Ishikawa (cell line): ENCODE measurements around the gene PGA4.
"Not testable (repeated sequence)": the region's sequence is repeated elsewhere in the genome, so short reads cannot be mapped to it uniquely, and the experiment has no call there.

ENCODE experiments used
- CEBPB ChIP-seq: IDR thresholded peaks from 2 replicates; pipeline ENCODE4 v1.6.1; 2012
- CREB1 ChIP-seq: IDR thresholded peaks from 2 replicates; pipeline ENCODE4 v1.6.1; 2012; ENCODE audit warnings: low read depth
- EGR1 ChIP-seq: IDR thresholded peaks from 2 replicates; pipeline ENCODE4 v1.6.1; 2012
- EP300 ChIP-seq: IDR thresholded peaks from 2 replicates; pipeline ENCODE4 v1.6.1; 2012; ENCODE audit warnings: borderline replicate concordance
- FOXM1 ChIP-seq: IDR thresholded peaks from 2 replicates; pipeline ENCODE4 v1.6.1; 2012; ENCODE audit warnings: low read depth, borderline replicate concordance
- MAX ChIP-seq: IDR thresholded peaks from 2 replicates; pipeline ENCODE4 v1.6.1; 2012
- NFIC ChIP-seq: IDR thresholded peaks from 2 replicates; pipeline ENCODE4 v1.6.1; 2012
- RAD21 ChIP-seq: IDR thresholded peaks from 2 replicates; pipeline ENCODE4 v1.6.1; 2012; ENCODE audit warnings: low read depth
- REST ChIP-seq: IDR thresholded peaks from 2 replicates; pipeline ENCODE4 v1.6.1; 2012; ENCODE audit warnings: low read depth, mild to moderate bottlenecking
- TAF1 ChIP-seq: IDR thresholded peaks from 2 replicates; pipeline ENCODE4 v1.6.1; 2012; ENCODE audit warnings: low read depth, mild to moderate bottlenecking
- TCF12 ChIP-seq: IDR thresholded peaks from 2 replicates; pipeline ENCODE4 v1.6.1; 2012; ENCODE audit warnings: low read depth
- TEAD4 ChIP-seq: IDR thresholded peaks from 2 replicates; pipeline ENCODE4 v1.6.1; 2012
- USF1 ChIP-seq: IDR thresholded peaks from 2 replicates; pipeline ENCODE4 v1.6.1; 2012
- YY1 ChIP-seq: IDR thresholded peaks from 2 replicates; pipeline ENCODE4 v1.6.1; 2012; ENCODE audit warnings: low read depth
- ZBTB7A ChIP-seq: IDR thresholded peaks from 2 replicates; pipeline ENCODE4 v1.6.1; 2012; ENCODE audit warnings: low read depth

The PGA4 gene

GRCh38 chr11:61198361-61198760 lies 23.8 kb upstream of the PGA4 start:
- TF ChIP-seq CEBPB (no peak), NFIC (no peak), TAF1 (no peak), REST (no peak), EGR1 (no peak), FOXM1 (no peak), TEAD4 (no peak), ZBTB7A (no peak), CREB1 (no peak), RAD21 (no peak), YY1 (no peak), MAX (no peak), USF1 (no peak)

GRCh38 chr11:61198948-61199523 lies 23.1 kb upstream of the PGA4 start:
- TF ChIP-seq NFIC, result no peak
- TF ChIP-seq TEAD4, result no peak
- no peak for TF ChIP-seq USF1
- TF ChIP-seq FOXM1, result no peak
- no peak for TF ChIP-seq EGR1
- TF ChIP-seq YY1, result no peak
- no peak for TF ChIP-seq CREB1
- no peak for TF ChIP-seq REST
- TF ChIP-seq ZBTB7A, result no peak
- TF ChIP-seq TCF12, result no peak
- no peak for TF ChIP-seq CEBPB
- TF ChIP-seq EP300, result no peak
- TF ChIP-seq TAF1, result no peak
- TF ChIP-seq RAD21, result no peak
- no peak for TF ChIP-seq MAX

GRCh38 chr11:61201476-61201875 lies 20.7 kb upstream of the PGA4 start:
- no peak for TF ChIP-seq RAD21
- TF ChIP-seq MAX, result no peak
- no peak for TF ChIP-seq TAF1
- TF ChIP-seq EGR1, result no peak

- TF ChIP-seq TAF1, TCF12, ZBTB7A: not testable (repeated sequence)
Observed at GRCh38 chr11:61202950-61203746, 19.0 kb upstream of the PGA4 start, which contains the start of gene PGA3. Gene PGA3 (plus strand): TSS chr11:61203515. CDS start chr11:61203565, 50 bp downstream.

- not testable (repeated sequence) for TF ChIP-seq YY1, REST, TCF12
Observed at GRCh38 chr11:61240875-61241274, 18.7 kb downstream of the PGA4 start, which contains the start of gene PGA5. Gene PGA5 (plus strand): TSS chr11:61241175. CDS start chr11:61241227, 52 bp downstream.
